Endothelial cell of umbilical vein (primary cell): ENCODE results near the gene DENND1A. TPM values are rescaled to one million over a fixed set of nuclear protein-coding genes. Genes with fewer than 3 reads are reported as not detected.

Source experiments
- BruUV-seq: library from RNA; stranded (reverse); fragments of 400-500 nt; replicated peaks from 2 replicates; lab custom pipeline; 2021; lab: Mats Ljungman, UMichigan
- CTCF ChIA-PET: fragments of 300-600, 350-600 bp; sonication (Branson Sonifier 250); formaldehyde crosslinking; loops from one replicate; lab custom pipeline; 2021; ENCODE audit warnings: antibody characterized with exemption, inconsistent platforms; lab: Charles Lee
- POLR2A ChIA-PET: fragments of 300-600, 350-600 bp; sonication (Branson Sonifier 250); formaldehyde crosslinking; loops from one replicate; lab custom pipeline; 2021; ENCODE audit warnings: antibody characterized with exemption, inconsistent platforms; lab: Charles Lee
- DNase-seq: peaks from one replicate; pipeline ENCODE4 v3.0.0-alpha.2; 2011; ENCODE audit warnings: low read depth, low spot score
- FAIRE-seq: peaks from 2 replicates; lab custom pipeline; 2011; peaks lifted over from hg19 to GRCh38; lab: Jason Lieb, UNC
- H2AFZ ChIP-seq: 2 replicates; pipeline ENCODE4 v1.6.0; 2012; ENCODE audit warnings: low read depth, low read length, control low read depth, inconsistent platforms
- H3K27ac ChIP-seq: 2 replicates; pipeline ENCODE4 v1.5.1; 2011; ENCODE audit warnings: low read depth, mild to moderate bottlenecking, control low read depth, low read length, moderate library complexity; ENCODE audit not compliant: insufficient read depth
- H3K27me3 ChIP-seq, 2 experiments: 2 replicates each; pipeline versions ENCODE4 v1.6.0 to v1.6.1; 2011; ENCODE audit warnings: low read length in 2 of 2, mixed read lengths in 1 of 2; ENCODE audit not compliant: control insufficient read depth in 2 of 2, insufficient read depth in 2 of 2
- H3K36me3 ChIP-seq, 2 experiments: 2 replicates in 1 of 2; 3 replicates in 1 of 2; pipeline ENCODE4 v1.5.1; 2011; ENCODE audit warnings: low read length in 2 of 2, mild to moderate bottlenecking in 1 of 2, moderate library complexity in 1 of 2; ENCODE audit not compliant: control insufficient read depth in 2 of 2, insufficient read depth in 2 of 2; ENCODE audit errors: extremely low read depth in 1 of 2
- H3K4me1 ChIP-seq: 3 replicates; pipeline ENCODE4 v1.5.1; 2011; ENCODE audit warnings: mild to moderate bottlenecking, low read length; ENCODE audit not compliant: control insufficient read depth, insufficient read depth; ENCODE audit errors: extremely low read depth
- H3K4me2 ChIP-seq: 2 replicates; pipeline ENCODE4 v1.6.1; 2011; ENCODE audit warnings: low read length, control low read depth, mixed read lengths; ENCODE audit not compliant: insufficient read depth
- H3K4me3 ChIP-seq, 3 experiments: fragments of 200-600 bp in 1 of 3; sonication (generic), shearing (Covaris generic) in 1 of 3; replicated peaks in 1 of 3; 2 replicates each; pipeline ENCODE4 v1.5.1; 2011 to 2016; ENCODE audit warnings: control low read depth in 3 of 3, low read length in 3 of 3, mild to moderate bottlenecking in 2 of 3, inconsistent platforms in 1 of 3, low read depth in 1 of 3, moderate library complexity in 1 of 3; ENCODE audit not compliant: insufficient read depth in 1 of 3
- H3K79me2 ChIP-seq: 2 replicates; pipeline ENCODE4 v1.6.0; 2012; ENCODE audit warnings: low read length, inconsistent platforms; ENCODE audit not compliant: control insufficient read depth, insufficient read depth
- H3K9ac ChIP-seq: replicated peaks from 2 replicates; pipeline ENCODE3; 2011; ENCODE audit warnings: low read length, control low read depth; ENCODE audit not compliant: insufficient read depth; ENCODE audit errors: extremely low read depth
- H3K9me1 ChIP-seq: replicated peaks from 3 replicates; pipeline ENCODE4 v1.6.0; 2011; ENCODE audit warnings: mild to moderate bottlenecking, low read length; ENCODE audit not compliant: control insufficient read depth, insufficient read depth; ENCODE audit errors: extremely low read depth
- H3K9me3 ChIP-seq: replicated peaks from 2 replicates; pipeline ENCODE4 v1.5.1; 2012; ENCODE audit warnings: low read length, inconsistent platforms; ENCODE audit not compliant: control insufficient read depth, insufficient read depth
- H4K20me1 ChIP-seq: replicated peaks from 2 replicates; pipeline ENCODE3; 2011; ENCODE audit warnings: mild to moderate bottlenecking, low read length; ENCODE audit not compliant: control insufficient read depth, insufficient read depth; ENCODE audit errors: extremely low read depth
- CTCF ChIP-seq, 2 donors: IDR thresholded peaks; 1 replicate in 1 of 2; 2 replicates in 1 of 2; pipeline ENCODE4 v1.5.1; 2011; ENCODE audit warnings: low read length in 2 of 2, mild to moderate bottlenecking in 2 of 2, moderate library complexity in 2 of 2, control low read depth in 1 of 2, inconsistent platforms in 1 of 2, low read depth in 1 of 2; ENCODE audit not compliant: insufficient read depth in 1 of 2; ENCODE audit errors: extremely low read depth in 1 of 2
- EZH2 ChIP-seq: IDR thresholded peaks from 2 replicates; pipeline ENCODE4 v1.6.1; 2012; ENCODE audit warnings: borderline replicate concordance, low read depth, mild to moderate bottlenecking, moderate library complexity, low read length, inconsistent platforms; ENCODE audit not compliant: severe bottlenecking
- FOS ChIP-seq: IDR thresholded peaks from 2 replicates; pipeline ENCODE4 v1.6.1; 2011; ENCODE audit warnings: mild to moderate bottlenecking, low read length, moderate library complexity, borderline replicate concordance; ENCODE audit not compliant: insufficient read depth
- GATA2 ChIP-seq: IDR thresholded peaks from 2 replicates; pipeline ENCODE4 v1.7.0; 2011; ENCODE audit warnings: low read depth, mild to moderate bottlenecking, moderate library complexity, mixed read lengths, low read length; ENCODE audit not compliant: insufficient read length, insufficient read depth
- JUN ChIP-seq: IDR thresholded peaks from 2 replicates; pipeline ENCODE4 v1.6.1; 2011; ENCODE audit warnings: borderline replicate concordance, low read depth; ENCODE audit not compliant: insufficient read length, insufficient read depth
- MAX ChIP-seq: IDR thresholded peaks from 2 replicates; pipeline ENCODE4 v1.6.1; 2011; ENCODE audit not compliant: insufficient read depth, insufficient read length
- MYC ChIP-seq: IDR thresholded peaks from one replicate; pipeline ENCODE4 v1.6.1; 2011; ENCODE audit warnings: mild to moderate bottlenecking, low read depth, low read length
- POLR2A ChIP-seq: IDR thresholded peaks from 2 replicates; pipeline ENCODE4 v1.6.1; 2012; ENCODE audit warnings: low read depth, mild to moderate bottlenecking, control low read depth, low read length
- POLR2AphosphoS5 ChIP-seq: IDR thresholded peaks from 2 replicates; pipeline ENCODE4 v1.6.1; 2012; ENCODE audit warnings: low read depth, mild to moderate bottlenecking, control low read depth, low read length, moderate library complexity; ENCODE audit not compliant: insufficient read depth
- dilution Hi-C: fragments of 300-500 bp; cut with MboI; formaldehyde crosslinking; loops from one replicate; pipeline ENCODE4 v1.15.0; 2019; ENCODE audit warnings: low sequenced_read_pairs; ENCODE audit not compliant: extremely low pct_ligation_motif_present
- intact Hi-C: fragments of 100-400 bp; cut with micrococcal nuclease; formaldehyde crosslinking; loops from one replicate; pipeline ENCODE4 v1.10.0; 2022
- polyA plus RNA-seq, 4 experiments: library from polyadenylated mRNA; depleted of rRNA in 3 of 4; stranded (reverse) in 3 of 4; unstranded in 1 of 4; fragments of >200 nt; gene quantifications; 2 replicates each; pipeline versions ENCODE4 v1.2.1 to v1.2.3, GENCODE V29; 2011 to 2012; ENCODE audit warnings: missing spikeins in 1 of 4
- total RNA-seq: library from RNA; stranded (reverse); gene quantifications from 2 replicates; pipeline ENCODE4 v1.2.3, GENCODE V29; 2021

DENND1A gene
- total and polyA plus RNA-seq, 2 donors (not counting 3 experiments of a cell fraction or from before 2014, with no cell fraction given): 18.5 to 24.5 TPM

- Histone ChIP-seq H3K79me2 (no peaks in the 10 kb centered on the region), H3K27ac (no peak overlapping the region), H3K9ac (no peak overlapping the region), H4K20me1 (no peaks in the 10 kb centered on the region), H2AFZ (no peak overlapping the region), H3K9me3 (no peaks in the 10 kb centered on the region), H3K27me3 (no peaks in the 10 kb centered on the region), H3K4me2 (no peak overlapping the region), H3K9me1 (no peaks in the 10 kb centered on the region), H3K36me3 (no peaks in the 10 kb centered on the region), H3K4me3 (no peak overlapping the region), H3K4me1 (no peaks in the 10 kb centered on the region)
- no peak for DNase-seq
- ChIA-PET CTCF (no interaction called here), POLR2A (no interaction called here)
- no TSS peak for BruUV-seq
- no peak for FAIRE-seq
- TF ChIP-seq POLR2AphosphoS5: no peak
- TF ChIP-seq FOS: no peak
- no peak for TF ChIP-seq EZH2
- TF ChIP-seq MYC: no peak
- TF ChIP-seq JUN: no peak
- no peak for TF ChIP-seq CTCF (IDR thresholded peaks at IDR 0.05; ENCODE audit: extremely low read depth in 1 of 2, insufficient read depth in 1 of 2, low read depth in 1 of 2, low read length in 2 of 2)
- TF ChIP-seq POLR2A: no peak
- no peak for TF ChIP-seq MAX
- TF ChIP-seq GATA2: no peak
- intact Hi-C loops (no loop called here), dilution Hi-C loops (no loop called here)
These were observed 345.4 kb downstream of the DENND1A start for GRCh38 chr9:123584202-123585176.
